AG20443 (cell line): Measurements from ENCODE around the gene GALE.
"Not testable (repeated sequence)": the region's sequence is repeated elsewhere in the genome, so short reads cannot be mapped to it uniquely, and the experiment has no call there.

Experiments
- DNase-seq: peaks from one replicate; pipeline ENCODE4 v3.0.0; 2012; ENCODE audit warnings: low spot score, mixed read lengths

Gene GALE

DNA sequence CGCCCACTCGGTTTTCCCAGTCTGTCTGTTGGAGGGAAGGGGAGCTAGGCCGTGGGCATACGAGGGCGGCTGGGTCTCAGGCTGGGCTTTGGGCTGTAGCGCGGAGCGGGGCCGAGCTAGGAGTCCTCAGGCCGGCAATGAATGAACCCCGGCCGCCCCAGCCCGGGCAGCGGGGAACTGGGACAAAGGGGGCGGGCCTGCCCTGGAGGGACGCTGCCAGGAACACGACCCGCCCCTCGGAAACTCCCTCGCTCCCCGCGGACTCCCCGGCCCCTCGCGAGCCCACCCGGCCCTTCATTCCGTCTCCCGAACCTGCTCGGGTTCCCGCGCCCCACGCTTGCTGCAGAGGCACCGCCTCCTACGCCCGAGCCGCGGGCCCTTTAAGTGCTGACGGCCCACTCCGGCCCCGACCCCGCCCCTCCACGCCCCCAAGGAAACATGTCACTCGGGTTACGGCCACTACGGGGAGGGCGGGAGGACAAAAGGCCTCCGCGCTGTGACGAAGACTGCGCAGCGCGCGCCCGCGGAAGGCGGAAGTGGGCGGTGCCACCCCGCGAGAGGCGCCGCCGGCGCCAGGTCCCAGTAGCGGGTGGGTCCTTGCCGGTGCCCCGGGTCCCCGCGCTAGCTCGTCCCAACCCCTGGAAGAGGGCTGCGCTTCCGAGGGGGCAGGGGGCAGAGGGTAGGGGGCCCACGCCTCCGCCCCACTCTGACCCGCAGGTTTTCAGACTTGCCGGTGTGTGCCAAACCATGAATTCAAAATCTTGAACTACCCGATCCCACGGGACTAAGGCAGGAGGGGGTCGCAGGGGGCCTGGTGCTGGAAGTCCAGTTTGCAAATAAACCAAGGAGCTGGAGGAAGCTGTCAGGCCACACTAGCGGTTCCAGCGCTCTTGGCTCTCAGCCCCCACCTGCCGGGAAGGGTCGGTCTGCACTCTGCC, at the start of gene GALE:
Gene GALE, minus strand, starts transcription at position 355 of the 938 bp plus-strand sequence. CDS start 1,747 bp downstream, outside the sequence.
- peak; percentile 98 for DNase-seq

DNA sequence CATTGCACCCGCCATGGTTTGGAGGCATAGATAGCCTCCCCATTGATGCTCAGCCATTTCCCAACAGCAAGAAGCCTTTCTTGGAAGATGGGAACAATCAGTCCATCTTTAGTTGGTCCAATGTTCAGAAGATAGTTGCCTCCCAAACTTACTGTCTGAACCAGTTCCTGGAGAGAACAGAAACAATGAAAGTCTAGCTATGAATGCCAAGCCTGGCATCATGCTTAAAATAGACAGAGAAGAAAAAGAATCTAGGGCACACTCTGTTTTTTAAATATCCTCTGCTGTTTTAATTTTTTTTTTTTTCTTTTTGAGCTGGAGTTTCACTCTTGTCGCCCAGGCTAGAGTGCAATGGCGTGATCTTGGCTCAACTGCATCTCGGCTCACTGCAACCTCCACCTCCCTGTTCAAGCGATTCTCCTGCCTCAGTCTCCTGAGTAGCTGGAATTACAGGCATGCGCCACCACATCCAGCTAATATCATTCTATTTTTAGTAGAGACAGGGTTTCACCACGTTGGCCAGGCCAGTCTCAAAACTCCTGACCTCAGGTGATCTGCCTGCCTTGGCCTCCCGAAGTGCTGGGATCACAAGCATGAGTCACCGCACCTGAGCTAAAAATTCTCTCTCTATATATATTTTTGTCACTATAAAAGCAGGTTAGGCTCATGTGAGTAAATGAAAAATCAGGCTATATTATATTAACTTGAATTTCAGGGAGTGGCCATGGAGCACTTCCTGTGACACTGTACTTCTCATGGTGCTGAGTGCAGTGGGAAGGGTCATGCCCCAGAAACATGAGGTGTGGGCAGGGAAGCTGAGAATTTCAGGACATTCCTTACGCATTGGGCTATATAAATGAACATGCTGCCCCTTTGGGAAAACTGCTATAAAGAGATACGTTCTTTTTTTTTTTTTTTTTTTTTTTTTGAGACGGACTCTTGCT, 48.4 kb upstream of the GALE start:
- DNase-seq = no peak

DNA sequence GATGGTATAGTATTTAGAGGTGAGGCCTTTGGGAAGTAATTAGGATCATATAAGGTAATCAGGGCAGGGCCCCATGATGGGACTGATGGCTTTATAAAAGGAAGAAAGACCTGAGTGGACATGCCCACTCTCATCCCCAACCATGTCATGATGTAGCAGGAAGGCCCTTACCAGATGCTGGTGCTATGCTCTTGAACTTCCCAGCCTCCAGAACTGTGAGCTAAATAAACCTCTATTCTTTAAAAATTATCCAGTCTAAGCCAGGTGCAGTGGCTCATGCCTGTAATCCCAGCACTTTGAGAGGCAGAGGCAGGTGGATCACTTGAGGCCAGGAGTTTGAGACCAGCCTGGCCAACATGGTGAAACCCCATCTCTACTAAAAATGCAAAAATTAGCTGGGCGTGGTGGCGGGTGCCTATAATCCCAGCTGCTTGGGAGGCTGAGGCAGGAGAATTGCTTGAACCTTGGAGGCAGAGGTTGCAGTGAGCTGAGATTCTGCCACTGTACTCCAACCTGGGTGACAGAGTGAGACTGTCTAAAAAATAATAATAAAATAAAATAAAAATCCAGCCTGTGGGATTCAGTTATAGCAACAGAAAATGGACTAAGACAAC, 47.0 kb upstream of the GALE start:
- not testable (repeated sequence) for DNase-seq

DNA sequence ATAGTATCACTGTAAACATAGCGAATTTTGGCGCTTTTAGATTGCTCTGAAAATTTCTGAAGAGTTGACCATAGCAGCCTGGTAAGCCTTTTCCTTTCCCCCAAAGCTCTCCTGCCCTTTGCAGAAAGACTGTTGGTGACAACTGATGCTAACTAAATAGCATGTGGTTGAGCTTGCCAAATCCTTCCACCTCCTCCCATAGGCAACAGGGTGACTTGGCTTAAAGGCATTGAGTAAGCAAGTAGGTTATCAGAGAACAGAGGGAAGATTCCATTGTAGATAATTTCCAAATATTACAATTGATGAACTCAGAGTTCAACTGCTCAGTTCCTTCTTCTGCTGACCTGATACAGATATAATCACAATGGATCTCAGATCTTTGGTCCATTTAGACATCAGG, 44.6 kb upstream of the GALE start:
- DNase-seq = no peak

DNA sequence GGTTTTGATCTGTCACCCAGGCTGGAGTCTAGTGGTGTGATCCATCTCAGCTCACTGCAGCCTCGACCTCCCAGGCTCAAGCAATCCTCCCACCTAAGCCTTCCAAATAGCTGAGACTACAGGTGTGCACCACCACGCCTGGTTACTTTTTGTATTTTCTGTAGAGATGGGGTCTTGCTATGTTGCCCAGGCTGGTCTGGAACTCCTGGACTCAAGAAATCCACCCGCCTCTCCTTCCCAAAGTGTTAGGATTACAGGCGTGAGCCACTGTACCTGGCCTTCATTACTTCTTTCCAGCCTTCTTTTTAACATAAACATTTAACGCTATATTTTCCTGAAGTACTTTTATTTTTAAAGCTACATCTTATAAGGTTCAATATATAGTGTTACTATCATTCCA, 43.1 kb upstream of the GALE start:
- no peak for DNase-seq

DNA sequence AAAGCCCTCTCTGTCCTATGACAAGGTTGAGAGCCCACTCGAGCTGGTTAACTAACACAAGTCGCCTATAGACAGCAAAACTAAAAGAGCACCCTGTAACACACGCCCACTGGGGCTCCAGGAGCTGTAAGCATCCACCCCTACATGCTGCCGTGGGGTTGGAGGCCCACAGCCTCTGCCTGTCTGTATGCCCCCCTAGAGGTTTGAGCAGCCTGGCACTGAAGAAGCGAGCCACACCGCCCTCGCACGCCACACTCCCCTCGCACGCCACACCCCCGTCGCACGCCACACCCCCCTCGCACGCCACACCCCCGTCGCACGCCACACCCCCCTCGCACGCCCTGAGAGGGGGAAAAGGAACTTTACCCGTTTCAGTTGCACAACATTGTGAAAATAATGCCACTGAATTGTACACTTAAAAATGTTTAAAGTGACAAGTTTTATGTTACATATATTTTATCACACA, 37.9 kb upstream of the GALE start:
- DNase-seq = peak; percentile 88

DNA sequence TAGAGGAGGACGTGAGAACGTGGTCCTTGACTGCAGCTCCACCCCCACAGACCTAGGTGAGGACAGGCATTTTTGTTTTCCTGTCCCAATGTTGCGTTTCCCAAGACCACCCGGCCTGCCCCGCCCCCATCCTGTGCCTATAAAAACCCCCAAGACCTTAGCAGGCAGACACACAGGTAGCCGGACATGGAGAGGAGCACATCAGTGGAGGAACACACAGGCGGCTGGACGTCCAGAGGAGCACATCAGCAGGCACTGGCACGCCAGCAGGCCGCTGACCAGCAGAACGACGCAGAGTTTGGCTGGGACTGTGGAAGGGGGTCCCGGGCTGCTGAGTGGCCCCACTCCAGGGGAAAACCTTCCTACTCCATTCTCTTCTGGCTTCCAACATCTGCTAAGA, 37.4 kb upstream of the GALE start:
- no peak for DNase-seq

DNA sequence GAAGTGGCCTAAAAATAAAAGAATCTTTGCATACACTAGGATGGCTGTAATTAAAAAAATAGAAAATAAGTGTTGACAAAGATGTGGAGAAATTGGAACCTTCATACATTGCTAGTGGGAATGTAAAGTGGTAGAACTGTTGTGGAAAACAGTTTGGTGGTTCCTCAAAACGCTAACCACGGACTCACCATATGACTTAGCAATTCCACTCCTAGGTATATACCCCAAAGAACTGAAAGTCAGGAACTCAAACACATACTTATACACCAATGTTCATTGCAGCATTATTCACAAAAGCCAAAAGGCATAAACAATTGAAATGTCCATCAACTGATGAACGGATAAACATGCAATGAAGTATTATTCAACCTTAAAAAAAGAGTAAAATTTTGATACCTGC, 35.5 kb upstream of the GALE start:
- DNase-seq = no peak

DNA sequence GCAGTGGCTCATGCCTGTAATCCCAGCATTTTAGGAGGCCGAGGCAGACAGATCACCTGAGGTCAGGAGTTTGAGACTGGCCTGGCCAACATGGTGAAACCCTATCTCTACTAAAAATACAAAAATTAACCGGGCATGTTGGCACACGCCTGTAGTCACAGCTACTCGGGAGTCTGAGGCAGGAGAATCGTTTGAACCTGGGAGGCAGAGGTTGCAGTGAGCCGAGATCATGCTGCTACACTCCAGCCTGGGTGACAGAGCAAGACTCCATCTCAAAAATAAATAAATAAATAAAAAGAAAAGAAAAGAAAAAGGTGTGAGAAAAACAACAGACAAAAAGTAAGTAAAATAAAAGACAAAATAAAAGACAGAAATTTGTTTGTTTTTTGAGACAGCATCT, 33.6 kb upstream of the GALE start:
- not testable (repeated sequence) for DNase-seq

DNA sequence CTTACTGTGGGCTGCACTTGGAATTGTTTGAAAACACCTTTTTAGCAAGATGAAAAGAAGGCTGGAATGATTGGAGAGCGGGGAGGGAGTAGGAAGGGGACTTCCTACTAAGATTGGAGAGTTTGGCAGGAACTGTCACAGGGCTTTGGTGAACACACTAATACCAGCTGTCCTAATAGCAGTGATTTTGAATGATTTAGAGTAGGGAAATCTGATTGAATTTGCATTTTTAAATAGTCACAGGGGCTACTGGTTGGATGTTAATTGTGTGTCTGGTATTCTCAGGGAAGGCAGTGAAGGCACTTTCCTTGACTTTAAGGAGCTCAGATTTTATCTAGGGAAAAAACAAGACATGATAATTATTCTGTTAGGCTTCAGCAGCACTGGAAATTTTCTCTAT, 27.2 kb upstream of the GALE start:
- no peak for DNase-seq

DNA sequence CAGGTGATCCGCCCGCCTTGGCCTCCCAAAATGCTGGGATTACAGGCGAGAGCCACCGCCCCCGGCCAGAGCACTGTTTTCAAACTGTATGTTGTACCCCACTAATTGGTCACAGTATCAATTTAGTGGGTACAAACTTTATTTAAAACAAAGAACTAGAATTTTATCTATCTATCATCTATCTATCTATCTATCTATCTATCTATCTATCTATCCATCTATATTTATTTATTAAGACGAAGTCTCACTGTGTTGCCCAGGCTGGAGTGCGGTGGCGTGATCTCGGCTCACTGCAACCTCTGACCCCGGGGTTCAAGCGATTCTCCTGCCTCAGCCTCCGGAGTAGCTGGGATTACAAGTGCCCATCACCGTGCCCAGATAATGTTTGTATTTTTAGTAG, 26.0 kb upstream of the GALE start:
- not testable (repeated sequence) for DNase-seq

DNA sequence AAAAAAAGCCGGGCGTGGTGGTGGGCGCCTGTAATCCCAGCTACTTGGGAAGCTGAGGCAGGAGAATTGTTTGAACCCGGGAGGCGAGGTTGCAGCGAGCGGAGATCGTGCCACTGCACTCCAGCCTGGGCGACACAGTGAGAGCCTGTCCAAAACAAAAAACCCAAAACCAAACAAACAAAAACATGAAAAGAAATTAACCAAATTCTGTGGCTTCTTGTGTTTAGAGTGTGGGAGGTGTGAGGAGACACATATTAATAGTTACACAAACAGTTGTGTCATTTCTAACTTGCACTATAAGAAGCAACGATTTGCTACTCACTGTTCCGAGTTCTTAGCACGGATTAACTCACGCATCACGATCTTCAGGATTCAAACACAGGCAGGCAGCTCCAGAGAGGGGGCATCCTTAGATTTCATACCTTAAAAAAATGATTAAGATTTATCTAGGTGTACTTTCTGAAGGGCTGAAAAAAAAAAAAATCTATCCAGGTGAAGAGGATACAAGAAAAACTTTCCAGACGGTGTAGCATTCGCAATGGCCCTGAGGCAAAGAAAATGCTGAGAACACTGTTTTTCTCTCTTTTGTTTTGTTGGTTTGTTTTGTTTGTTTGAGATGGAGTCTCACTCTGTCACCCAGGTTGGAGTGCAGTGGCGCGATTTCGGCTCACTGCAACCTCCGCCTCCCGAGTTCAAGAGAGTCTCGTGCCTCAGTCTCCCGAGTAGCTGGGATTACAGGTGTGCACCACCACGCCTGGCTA, 25.4 kb upstream of the GALE start:
- no peak for DNase-seq

DNA sequence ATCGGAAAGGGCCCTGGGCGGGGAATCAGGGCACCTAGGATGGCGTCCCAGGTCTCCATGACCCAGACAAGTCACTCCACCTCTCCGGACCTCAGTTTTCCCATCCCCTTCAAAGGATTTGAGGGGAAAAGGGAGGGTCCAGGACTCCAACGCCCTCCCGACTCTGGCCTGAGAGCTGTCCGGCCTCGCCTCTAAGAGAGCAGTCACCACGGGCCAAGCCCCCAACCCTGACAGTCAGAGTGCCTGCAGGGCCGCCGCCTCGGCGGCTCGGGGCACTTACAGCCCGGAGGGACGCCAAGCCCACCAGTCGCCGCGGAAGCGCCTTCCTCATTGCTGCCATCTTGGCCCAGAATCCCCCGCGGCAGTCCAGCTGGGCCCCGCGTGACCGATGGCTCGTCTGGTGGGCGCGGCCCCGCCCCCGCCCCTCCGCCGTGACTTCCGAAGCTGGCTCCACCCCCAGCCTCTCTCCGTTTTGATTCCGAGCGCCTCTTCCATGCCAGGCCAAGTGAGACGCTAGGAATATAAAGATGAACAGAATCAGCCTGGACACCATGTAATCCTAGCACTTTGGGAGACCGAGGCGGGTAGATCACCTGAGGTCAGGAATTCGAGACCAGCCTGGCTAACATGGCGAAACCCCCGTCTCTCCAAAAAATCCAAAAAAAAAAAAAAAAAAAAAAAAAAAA, 24.7 kb upstream of the GALE start, which contains the start of gene HMGCL:
Gene HMGCL, minus strand, starts transcription at position 354 of the 686 bp plus-strand sequence. Its CDS starts 14 bp downstream, at position 340.
- DNase-seq = peak; percentile 98

DNA sequence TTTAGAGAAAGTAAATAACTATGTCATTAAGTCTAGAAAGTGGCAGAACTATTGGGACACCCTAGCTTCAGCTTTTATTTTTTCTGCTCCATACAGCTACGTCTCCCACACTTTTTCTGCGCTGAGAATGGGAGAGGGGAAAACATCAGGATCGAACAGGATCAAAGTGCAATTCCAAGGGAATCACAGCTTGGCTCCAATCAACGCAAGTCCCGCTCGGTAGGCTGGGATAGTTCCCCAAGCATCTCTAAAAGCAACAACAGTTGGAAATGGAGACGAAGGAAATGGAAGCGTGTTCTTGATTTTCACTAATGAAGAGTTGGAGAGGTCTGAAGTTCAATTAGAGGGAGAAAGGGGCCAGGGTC, 24.1 kb upstream of the GALE start:
- peak; percentile 26 for DNase-seq

DNA sequence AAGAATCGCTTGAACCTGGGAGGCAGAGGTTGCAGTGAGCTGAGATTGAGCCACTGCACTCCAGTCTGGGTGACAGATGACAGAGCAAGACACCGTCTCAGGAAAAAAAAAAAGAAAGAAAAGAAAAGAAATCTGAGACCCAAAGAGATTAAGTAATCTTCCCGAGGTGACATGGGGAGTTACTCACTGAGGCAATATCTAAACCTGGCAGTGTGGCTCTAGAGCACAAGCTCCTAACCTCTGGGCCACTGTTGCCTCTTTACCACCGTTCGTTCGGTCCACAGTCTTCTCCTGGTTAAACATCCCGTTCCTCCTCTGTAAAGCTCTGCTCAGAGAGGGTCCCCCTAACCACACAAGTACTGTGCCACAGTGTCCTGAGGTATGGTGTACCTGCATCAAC, 23.2 kb upstream of the GALE start:
- no peak for DNase-seq

DNA sequence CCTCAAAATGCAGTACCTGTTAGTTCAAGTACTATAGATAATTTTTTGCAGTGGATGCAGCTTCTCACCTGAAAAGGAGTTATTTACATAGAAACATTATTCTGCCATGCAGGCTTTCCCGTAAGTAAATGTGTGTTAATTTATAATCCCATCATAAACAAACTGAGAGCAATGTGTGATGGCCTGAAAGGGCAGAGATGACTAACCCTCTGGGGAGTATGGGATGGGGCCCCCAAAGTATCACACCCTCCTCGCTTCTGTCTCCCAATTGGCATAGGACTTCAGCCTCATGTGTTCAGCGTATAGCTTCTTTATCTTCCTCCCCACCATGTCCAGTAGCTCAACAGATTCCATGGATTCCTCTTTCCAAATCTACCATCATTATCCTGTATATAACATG, 17.1 kb upstream of the GALE start:
- no peak for DNase-seq

DNA sequence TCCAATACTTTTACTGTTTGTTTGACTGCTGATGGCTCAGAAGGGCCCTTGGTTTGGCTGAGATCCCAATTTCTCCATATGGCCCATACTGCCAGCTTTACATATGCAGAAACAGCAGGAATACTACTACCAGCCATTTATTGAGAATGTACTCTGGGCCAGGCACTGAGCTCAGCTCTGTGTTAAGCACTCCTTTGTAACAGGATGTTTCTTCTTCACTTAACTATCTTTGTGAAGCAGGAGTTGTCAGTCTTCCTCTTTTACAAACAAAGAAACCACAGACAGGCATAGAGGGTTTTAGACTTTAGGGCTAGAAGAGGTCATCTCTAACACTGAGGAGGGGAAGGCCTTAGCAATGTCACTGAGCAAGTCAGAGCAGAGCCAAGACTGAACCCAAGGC, 16.4 kb upstream of the GALE start:
- no peak for DNase-seq

DNA sequence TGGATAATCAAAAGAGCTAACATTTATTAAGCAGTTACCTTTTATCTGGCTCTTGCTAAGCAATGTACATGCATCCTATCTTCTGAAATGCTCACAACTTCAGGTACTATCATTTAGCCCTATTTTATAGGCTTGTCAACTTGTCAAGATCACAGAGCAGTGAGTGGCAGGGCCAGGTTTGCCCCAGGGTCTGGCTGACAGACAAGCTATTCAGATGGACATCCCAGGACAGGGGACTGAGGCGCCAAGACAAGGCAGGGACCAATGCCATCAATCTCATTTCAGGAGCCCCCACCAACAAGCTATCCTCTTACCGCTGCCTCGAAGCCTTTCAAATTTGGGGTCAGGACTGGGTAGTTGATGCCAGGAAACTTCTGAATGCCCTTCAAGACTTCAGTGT, 15.8 kb upstream of the GALE start:
- DNase-seq = no peak

DNA sequence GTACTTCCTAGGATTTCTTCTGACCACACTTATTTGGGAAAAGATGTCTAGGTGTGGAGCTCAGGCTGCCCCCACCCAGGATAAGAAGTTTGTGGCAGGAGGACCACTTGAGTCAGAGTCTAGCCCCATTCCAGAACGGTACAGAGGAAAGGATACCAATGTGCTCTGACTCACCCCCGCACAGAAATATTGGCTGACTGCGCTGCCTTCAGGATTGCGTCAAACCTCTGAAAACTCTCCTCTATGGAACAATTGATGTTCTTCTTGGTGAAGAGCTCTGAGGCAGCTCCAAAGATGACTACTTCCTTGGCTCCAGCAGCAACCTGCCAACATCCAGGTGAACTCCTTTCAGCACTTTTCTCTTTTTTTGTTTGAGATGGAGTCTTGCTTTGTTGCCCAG, 13.5 kb upstream of the GALE start:
- DNase-seq = no peak

DNA sequence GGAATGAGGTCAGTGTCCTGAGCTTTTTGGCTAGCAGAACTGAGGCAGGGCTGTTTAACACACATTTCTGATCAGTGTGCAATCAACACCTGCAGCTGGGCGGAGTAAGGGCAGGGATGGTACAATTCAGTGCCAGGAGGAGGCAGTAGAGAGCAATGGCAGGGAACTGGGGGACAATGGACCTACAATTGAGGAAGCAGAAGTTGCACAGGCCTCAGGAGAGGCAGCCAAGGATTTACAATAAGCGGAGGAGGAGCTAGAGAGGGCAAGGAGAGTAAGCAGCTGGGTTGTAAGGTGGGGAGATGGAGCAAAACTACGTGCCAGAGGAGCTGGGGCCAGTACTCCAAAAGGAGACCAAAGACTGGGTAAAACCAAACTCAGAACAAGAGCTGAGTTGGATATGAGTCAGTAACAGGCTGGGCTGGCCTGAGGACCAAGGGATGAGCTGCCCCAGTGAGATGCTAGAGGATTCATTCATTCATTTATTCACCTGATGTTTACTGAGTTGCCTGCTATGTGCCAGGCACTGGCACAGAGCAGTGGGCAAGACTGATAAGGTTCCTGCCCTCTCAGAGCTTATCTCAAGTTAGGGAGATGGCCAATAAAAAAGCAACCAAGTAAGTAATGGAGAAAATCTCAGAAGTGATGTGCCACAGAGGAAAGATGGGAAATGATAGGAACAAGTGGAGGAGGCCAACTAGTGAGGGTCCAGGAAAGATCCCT, 10.4 kb upstream of the GALE start:
- DNase-seq = peak; percentile 56
